NCI-H2196 treated with DMSO at 0.1 percent for 48 hours (cell line): ENCODE data around the gene CH25H.
"Not testable (repeated sequence)": the region's sequence is repeated elsewhere in the genome, so short reads cannot be mapped to it uniquely, and the experiment has no call there.

Source experiments
- DNase-seq: peaks from one replicate; lab custom pipeline; 2025; ENCODE audit not compliant: unreplicated experiment; lab: John Stamatoyannopoulos, UW

CH25H gene, protein sequence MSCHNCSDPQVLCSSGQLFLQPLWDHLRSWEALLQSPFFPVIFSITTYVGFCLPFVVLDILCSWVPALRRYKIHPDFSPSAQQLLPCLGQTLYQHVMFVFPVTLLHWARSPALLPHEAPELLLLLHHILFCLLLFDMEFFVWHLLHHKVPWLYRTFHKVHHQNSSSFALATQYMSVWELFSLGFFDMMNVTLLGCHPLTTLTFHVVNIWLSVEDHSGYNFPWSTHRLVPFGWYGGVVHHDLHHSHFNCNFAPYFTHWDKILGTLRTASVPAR

DNA sequence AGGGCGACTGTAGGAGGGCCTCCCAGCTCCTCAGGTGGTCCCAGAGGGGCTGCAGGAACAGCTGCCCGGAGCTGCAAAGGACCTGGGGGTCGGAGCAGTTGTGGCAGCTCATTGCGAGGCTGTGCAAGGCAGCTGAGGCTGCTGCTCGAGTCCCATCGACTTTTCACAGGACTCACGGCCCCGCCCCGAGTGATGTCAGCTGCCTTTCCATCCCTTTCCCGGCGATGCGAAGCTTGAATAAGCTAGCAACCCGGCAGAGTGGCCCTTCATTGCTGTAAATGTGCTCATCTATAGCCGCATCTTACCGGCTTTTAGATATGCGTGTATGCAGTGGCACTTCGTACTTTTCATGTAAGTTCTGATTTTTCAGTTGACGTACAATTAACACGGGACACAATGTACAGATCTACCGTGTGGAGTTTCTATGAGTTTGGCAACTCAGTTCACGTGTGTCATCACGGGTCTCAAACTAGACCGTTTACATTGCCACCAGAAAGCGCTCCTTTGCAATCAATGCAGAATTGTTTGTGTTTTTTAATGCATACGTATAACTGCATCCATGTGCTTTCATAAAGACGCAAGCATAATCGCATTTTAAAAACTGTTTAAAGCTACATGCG, at the start of gene CH25H:
Gene CH25H (minus strand): TSS at position 137 of the 620 bp plus-strand sequence. CDS start 25 bp downstream, at position 112.
- DNase-seq, result peak; percentile 3

DNA sequence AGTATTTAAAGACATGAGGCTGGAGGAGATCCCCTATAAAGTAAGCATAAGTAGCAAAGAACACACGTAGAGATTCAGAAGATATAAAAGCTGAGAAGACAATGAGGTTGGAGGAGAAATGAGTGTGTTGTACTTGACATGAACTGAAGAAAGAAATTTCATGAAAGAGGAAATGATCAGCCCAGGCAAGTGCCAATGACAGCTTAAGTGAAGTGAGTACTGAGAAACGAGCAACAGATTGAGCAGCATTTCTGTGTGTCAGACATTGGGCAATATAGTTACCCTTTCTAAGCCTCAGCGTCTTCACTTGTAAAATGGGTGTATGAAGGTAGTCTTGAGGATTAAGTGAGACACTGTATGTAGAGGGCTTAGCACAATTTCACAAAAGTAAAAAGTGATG, 49.2 kb upstream of the CH25H start:
- DNase-seq, result no peak

DNA sequence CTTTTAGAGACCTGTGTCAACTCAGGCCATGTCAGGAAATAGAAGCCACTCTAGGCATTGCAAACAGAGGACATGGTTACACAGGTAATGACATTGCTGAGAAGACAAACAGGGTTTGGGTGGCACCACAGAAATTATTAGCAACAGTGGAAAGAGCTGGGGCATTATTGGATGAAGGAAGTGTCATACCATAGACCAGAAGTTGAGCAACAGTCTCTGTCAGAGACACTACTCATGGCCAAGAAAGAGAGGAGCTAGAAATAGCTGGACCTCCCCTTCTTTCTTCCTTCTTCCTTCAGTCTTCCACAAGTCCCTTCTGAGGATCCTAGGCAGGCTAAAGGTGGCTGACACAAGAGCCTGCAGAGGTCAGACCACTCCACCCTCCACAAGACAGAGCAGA, 48.7 kb upstream of the CH25H start:
- DNase-seq, result no peak

DNA sequence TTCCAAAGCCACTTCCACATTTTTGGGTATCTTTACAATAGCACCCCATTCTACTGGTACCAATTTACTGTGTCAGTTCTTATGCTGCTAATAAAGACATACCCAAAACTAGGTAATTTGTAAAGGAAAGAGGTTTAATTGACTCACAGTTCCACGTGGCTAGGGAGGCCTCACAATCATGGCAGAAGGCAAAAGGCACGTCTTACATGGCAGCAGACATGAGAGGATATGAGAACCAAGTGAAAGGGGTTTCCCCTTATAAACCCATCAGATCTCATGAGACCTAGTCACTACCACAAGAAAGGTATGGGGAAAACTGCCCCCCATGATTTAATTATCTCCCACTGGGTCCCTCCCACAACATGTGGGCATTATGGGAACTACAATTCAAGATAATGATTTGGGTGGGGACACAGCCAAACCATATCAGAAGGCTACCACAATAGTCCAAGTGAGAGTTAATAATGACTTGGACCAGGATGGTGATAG, 48.0 kb upstream of the CH25H start:
- DNase-seq, result not testable (repeated sequence)

DNA sequence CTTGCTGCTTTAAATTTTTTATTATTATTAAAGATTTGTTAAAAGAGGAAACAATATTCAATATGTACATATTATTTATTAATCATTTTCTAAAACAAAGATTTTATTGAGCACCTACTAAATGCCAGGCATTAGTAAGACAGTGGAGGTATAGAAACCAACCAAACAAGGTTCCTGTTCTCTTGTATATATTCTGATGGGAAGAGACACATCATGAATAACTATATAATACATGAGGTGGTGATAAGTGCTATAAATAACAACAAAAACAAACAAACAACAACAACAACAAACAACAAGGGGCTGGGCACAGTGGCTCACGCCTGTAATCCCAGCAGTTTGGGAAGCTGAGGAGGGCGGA, 45.1 kb upstream of the CH25H start:
- no peak for DNase-seq

DNA sequence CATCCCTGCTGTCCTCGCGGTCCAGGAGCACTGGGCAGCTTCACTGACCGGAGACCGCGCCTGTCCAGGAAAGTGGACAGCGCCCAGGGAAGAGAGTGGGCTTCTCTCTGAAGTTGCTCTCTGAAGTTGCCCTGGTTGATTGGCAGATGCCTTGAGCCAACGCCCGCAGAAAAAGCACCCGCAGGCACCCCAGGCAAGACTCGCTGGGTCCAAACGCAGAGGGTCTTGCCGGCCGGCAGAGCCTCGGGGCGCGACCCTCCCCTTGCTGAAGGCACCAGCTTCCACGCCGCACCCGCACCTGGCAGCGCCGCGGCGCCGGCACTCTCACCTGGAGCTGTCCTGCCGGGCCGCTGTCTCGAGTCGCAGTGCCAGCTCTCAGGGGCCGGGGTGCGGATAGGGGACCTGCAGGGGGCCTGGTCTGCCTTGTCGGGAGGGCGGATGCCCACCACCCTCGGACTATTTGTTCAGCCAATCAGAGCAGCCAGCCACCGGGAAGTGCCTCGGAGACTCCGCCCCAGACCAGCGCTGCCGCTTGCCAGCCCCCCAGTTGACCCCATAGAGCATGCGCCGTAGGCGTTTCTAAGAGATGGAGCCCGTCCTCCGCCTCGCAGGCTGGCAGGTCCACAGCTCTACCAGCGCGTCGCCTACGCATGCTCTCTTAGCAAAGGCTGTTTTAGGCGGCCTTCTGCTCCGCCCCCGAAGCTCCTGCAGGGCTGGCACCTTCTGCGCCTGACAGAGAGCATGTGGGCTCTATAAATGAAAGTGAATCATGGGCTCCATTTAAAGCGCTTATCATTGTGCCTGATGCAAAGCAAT, 44.5 kb upstream of the CH25H start, which contains the start of gene LIPA:
Gene LIPA (minus strand): TSS at position 367 of the 816 bp plus-strand sequence. CDS start 4,127 bp downstream, outside the sequence.
- peak; percentile 87 for DNase-seq

DNA sequence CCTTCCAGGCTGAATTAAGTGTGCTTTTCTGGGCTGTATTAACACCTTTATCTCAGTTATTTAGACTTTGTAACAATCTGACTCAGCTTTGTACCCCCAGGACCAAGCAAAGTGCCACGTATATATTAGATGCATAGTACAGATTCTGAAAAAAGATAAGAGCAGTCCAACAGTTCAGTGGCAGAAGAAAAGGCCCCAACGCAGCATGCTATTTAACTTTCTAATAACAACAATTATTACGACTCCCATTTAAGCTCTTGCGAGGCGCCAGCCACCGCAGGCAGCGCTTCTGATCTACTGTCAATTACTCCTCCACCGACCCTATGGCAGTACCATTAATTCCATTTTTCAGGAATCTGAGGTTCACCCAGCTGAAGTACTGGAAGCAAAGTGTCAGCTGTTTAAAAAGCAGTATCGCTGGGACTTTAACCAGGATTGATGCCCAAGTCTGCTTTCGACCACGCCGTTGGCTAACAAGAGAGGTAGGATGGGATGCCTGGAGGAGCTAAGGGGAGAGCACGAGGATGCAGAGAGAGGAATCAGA, 43.8 kb upstream of the CH25H start:
- DNase-seq, result no peak

DNA sequence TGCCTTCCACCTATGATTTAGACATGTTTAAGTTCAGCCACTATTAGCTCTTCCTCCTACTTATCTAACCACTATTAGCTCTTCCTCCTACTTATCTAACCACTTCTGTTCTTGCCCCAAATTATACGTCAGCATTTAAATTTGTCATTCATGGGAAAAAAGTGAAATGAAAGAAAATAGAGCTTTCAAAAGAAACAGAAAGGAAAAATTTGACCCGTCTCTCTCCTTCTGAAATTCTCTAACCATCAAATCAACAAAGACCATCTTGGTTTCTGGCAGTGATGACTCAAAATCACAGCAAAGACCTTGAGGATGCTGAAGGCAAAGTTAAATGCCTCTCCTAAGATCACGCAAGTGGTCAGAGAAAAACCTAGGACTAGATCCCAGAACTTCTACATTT, 41.9 kb upstream of the CH25H start:
- no peak for DNase-seq

DNA sequence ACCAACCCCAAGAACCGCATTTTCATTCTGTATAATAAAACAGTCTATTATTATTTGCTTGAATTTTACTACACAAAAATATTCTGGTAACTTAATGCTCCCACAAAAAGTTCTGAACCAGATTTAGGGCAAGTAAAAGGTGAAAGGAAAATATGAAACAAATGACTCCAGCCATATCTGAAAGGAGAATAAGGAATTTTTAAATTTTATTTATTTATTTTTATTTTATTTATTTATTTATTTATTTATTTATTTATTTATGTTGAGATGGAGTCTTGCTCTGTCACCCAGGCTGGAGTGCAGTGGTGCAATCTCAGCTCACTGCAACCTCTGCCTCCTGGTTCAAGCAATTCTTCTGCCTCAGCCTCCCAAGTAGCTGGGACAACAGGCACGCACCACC, 40.5 kb upstream of the CH25H start:
- DNase-seq, result not testable (repeated sequence)

DNA sequence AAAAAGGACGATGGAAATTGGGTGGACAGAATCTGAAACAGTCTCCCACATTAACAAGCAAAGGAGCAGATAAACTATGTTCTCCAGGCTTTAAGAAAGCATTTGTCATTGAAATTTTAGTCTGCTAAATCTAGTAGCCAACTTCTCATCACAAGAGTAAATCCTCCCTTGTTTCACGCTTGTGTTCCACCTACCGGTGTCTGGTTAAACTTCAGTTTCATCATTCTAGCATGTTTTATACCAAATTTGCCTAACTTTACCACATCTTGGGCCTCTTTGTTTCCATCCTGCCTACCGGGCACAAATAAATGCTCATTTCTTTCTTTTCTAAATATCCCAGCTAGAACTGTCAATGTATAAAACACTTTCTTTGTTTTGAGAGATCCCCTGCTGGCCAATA, 38.7 kb upstream of the CH25H start:
- no peak for DNase-seq

DNA sequence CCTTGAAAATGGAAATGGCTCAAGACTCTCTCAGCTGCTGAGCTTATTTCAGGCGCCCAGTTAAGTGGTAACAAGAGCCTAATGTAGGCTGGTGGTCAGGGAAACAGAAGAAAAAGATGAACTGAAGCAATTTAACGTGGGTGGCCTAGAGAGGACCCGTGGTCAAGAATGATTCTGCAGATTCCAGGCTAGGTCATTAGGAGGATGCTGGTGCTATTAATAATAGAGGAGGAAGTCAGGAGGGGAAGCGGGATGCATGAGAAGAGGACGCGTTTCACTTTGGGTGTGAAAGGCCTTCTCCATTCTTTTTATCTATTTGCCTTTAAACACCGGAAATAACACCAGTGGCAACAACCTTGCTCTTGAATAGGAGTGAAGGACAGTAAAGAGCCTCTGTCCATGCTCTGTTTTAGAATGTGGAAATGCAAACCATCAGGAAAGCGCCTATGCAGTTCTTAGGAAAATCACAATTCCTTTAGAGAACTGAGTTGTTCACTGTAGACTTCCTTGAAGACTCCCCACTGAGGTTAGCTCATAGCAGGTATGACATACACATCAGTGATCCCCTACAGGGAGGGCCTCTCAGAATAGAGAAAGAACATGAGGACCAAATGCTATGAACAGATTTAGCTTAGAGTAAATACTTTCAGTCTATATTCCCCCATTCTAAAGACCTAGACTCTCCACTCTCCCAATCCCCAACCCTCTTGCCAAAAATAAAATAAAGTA, 35.9 kb upstream of the CH25H start:
- DNase-seq, result no peak

DNA sequence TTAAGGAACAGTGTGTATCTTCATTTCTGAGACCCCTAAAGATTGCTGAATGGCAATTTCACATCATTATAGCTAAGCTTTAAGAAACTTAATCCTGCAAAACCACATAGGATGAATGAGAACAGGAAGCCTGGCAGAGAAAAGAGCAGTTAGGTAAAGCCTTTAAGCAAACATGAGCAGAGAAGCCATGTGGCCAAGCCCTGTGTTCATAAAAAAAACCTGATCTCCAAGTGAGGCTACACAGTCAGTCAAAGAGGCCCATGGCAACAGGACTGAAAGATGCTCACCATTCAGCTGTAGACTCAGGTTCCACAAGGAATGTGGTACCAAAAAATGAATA, 35.2 kb upstream of the CH25H start:
- no peak for DNase-seq

DNA sequence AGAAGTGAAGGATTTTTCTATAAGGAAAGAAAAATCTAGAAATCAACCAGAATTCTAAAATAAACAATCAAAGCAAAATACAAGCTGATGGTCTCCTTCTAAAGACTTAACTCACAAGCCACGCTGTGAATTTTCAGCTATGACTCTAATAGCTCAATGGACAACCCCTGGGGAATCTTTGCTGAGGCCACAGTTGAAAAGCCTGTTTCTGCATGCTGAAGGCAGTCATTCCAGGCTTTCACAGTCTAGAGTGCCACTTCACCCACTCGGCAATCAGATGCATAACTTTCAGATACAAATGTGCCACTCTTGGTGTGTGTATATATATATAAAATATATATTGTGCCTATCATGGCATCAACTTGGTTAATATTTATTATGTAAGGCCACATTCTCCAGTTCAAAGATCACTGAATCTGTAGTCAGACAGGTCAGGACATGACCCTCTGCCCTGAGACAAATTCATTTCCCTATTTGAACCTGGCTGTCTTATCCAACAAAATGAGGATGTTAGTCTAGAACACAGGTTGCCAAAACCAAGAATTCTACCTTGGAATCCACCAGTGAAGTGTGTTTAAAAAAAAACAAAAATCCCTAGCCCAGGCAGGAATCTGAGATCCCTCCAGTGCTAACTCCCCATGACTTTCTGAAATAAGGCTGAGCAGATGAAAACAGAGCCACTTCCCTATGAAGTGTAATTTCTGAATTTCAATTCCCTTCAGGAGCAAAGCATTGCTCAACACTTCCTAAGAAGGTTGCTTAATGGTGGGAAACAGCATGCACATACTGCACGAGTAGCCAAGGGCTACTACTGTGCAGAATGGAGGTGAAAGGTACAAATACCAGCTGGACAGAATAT, 34.6 kb upstream of the CH25H start:
- no peak for DNase-seq

DNA sequence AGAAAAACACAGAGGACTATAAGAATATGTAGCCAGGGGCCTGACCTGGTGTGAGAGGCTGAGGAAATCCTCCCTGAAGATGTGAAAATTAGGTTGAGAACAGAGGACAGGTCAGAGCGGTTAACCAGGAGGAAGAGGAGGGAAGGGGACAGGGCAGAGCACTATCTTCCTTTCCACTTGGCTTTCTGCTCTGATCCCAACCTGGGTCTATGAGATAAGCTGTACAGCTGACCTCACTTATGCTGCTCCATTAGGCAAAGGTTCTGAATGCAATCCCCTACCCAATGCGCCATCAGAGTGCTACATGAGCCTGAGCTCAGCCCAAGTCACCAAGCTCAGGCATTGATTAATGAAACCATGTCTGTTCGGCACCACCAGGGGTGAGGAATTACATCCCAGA, 33.9 kb upstream of the CH25H start:
- no peak for DNase-seq

DNA sequence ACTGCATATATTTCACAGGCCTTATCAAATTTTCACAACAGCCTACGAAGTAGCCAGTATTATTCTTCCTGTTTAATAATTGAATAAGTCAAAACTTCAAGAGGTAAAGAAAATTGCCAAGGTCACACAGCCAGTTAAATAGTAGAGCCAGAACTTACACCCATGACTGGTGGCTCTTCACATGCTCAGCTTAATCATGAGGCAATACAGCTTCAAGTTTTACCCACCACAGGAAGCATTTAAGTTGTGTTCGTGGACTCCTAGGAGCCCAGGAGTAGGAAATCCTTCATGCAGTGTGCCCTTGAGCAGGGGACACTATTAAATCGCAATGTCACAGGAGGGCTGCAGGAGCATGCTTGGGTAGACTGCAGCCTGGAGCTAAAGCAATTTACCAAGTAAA, 33.4 kb upstream of the CH25H start:
- DNase-seq, result no peak

DNA sequence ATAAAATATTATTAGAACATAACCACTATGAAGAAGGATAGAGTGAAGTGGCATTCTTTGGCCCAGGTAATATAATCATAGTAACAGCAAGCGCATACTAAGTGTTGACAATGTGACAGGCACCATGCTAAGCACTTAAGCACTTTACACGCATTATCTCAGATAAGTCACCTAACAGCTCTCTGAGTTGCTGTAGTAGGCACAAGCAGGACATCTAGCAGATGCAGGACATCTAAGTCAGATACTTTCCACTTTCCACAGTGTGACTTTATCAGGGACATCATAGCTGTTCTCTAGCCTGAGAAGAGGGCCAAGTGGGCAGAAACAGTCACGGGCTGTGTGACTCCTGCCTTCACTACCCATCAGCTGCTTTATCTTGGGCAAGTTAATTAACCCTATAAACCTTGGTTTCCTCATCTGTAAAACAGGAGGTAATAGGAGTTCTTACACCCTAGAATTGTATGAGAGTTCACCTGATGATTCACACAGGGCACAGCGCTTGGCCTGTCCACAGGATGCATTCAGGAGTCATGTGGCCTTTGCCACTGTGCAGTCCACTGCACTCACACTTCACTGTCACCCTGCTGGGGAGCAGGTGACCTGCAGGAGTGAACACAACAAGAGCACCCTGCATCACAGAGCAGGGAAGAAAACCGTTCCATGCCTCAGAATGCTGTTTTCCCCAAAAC, 32.0 kb upstream of the CH25H start:
- DNase-seq, result no peak

DNA sequence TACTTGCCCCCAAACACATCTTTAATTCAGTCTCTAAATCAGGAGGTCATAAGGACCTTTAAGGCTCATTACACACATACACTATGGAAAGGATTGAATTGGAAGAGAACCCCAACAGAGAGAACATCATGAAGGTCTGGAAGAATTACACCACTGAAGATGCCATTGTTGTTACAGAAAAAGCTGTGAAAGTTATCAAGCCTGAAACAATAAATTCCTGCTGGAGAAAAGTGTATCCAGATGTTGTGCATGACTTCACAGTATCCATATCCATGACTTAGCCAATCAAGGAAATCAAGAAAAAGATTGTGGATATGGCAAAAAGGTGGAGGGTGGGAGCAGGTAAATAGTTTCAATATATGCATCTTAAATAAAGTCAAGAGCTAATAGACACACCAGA, 30.7 kb upstream of the CH25H start:
- no peak for DNase-seq

DNA sequence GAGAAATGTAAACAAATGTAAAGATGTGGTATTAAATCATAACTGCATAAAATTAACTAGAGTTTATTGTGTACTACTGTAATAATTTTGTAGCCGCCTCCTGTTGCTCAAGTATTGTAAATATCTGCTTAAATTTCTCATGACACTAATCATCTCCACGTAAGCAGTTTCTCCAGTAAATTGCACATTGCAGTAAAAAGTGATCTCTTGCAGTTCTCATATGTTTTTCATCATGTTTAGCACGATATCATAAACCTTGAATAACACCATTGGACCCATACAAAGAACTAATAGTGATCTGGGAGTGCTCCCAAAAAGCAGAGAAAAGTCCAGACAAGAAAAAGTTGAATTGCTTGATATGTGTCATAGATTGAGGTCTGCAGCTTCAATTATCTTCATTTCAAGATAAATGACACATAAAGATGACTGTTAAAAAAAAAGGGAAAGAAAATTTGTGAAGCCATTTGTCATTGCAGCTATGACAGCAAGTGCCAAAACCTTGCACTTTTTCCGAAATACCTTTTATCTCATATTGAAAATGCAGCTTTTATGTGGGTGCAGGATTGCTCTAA, 29.2 kb upstream of the CH25H start:
- no peak for DNase-seq
